ENCODE measurements around the gene TRIM56. TPM values are rescaled to one million over a fixed set of nuclear protein-coding genes. Genes with fewer than 3 reads are reported as not detected.

TRIM56 gene
- total RNA-seq, 1 experiment from 2014 or later = 23.1 TPM

DNA sequence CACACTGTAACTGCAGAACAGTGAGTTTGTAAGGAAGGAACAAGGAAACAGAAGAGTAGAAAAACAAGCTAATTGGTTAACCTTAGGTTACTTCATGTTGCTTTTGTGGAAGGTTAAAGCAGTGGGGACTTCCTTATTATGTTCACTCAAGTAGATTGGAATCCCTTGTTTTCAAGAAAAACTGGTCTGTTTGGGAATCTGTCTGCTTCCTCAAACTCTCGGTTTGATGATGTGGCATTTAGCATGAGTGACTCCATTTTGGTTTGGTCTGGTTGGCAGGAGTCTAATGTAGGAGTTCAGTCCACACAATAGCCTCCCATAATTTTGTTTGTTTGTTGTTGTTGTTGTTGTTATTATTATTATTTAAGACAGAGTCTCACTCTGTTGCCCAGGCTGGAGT, 3.8 kb upstream of the TRIM56 start:
- no peak for DNase-seq (ENCODE audit: low spot score)
- TF ChIP-seq CREB1 (CRISPR knock-in tag; IDR thresholded peaks at IDR 0.05) (no peak), OVOL2 (CRISPR knock-in tag; IDR thresholded peaks at IDR 0.05; ENCODE audit: borderline replicate concordance) (no peak), SMAD3 (CRISPR knock-in tag; IDR thresholded peaks at IDR 0.05; ENCODE audit: borderline replicate concordance) (no peak), ATF2 (CRISPR knock-in tag; IDR thresholded peaks at IDR 0.05; ENCODE audit: borderline replicate concordance, low read depth) (no peak), RELA (CRISPR knock-in tag; IDR thresholded peaks at IDR 0.05; ENCODE audit: borderline replicate concordance) (no peak), JUN (CRISPR knock-in tag; IDR thresholded peaks at IDR 0.05) (no peak), PRRX2 (CRISPR knock-in tag; IDR thresholded peaks at IDR 0.05) (no peak), NFYB (CRISPR knock-in tag; conservative IDR thresholded peaks at IDR 0.05; ENCODE audit: low read depth) (no peak), GTF2I (CRISPR knock-in tag; conservative IDR thresholded peaks at IDR 0.05) (no peak), NFATC4 (CRISPR knock-in tag; IDR thresholded peaks at IDR 0.05) (no peak), EMX1 (CRISPR knock-in tag; IDR thresholded peaks at IDR 0.05) (no peak), ZNF423 (CRISPR knock-in tag; IDR thresholded peaks at IDR 0.05) (no peak)
- Mint-ChIP-seq H3K27ac (no peak overlapping the region), H3K9me3 (peaks cover 6% of the 10 kb centered on the region; the same call in 1 of the 2 replicates), H3K4me1 (peaks cover 17% of the 10 kb centered on the region), H3K27me3 (ENCODE audit: low read depth) (no peaks in the 10 kb centered on the region), H3K36me3 (no peaks in the 10 kb centered on the region), H3K4me3 (no peak overlapping the region)
- POLR2A ChIA-PET = no interaction called here
- ATAC-seq = no peak
- CTCF ChIA-PET = interaction anchor here (0.9 to 1.2 kb wide), 6 partner anchors 11 to 390 kb away, joined by 3 to 5 read pairs (median 4); partner anchors contain the start of gene UFSP1

DNA sequence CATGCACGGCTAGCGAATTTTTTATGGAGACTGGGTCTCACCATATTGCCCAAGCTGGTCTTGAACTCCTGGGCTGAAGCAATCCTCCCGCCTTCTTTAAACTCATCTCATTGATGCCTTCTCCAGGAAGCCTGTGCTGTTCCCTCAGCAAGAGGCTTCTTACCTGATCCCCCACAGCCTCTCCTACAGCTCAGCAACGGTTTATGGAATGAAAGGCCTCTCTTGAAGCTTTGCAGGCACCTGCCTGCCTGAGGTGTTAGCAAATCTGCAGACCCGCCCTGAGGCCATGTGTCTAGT, 468 bp upstream of the TRIM56 start:
- ChIA-PET POLR2A (interaction anchor here (0.5 to 1.1 kb wide), 5 partner anchors 10 to 258 kb away, joined by 3 to 6 read pairs (median 3); partner anchors contain the start of gene EPHB4), CTCF (interaction anchor here (0.5 to 3.1 kb wide), 17 partner anchors 11 to 452 kb away, joined by 3 to 21 read pairs (median 5); partner anchors contain the start of genes PLOD3, SERPINE1, VGF and ZNHIT1)
- H3K36me3 Mint-ChIP-seq = no peaks in the 10 kb centered on the region
- no peaks in the 10 kb centered on the region for H3K27me3 Mint-ChIP-seq (ENCODE audit: low read depth)
- no peak for DNase-seq (ENCODE audit: low spot score)
- peaks cover 6% of the 10 kb centered on the region; the same call in 1 of the 2 replicates for H3K9me3 Mint-ChIP-seq
- peak overlapping the region; percentile 95 for H3K27ac Mint-ChIP-seq
- peaks cover 13% of the 10 kb centered on the region for H3K4me1 Mint-ChIP-seq
- ATAC-seq = no peak
- H3K4me3 Mint-ChIP-seq = peak overlapping the region; percentile 81
- no peak for TF ChIP-seq E2F5 (CRISPR knock-in tag; IDR thresholded peaks at IDR 0.05)
- TF ChIP-seq TEAD1 (CRISPR knock-in tag; IDR thresholded peaks at IDR 0.05) = no peak
- 0 out of 2 replicates have a peak, but pooled peaks have one; percentile 16 for TF ChIP-seq FOXK1 (CRISPR knock-in tag; IDR thresholded peaks at IDR 0.05)
- TF ChIP-seq, protein P1, sequence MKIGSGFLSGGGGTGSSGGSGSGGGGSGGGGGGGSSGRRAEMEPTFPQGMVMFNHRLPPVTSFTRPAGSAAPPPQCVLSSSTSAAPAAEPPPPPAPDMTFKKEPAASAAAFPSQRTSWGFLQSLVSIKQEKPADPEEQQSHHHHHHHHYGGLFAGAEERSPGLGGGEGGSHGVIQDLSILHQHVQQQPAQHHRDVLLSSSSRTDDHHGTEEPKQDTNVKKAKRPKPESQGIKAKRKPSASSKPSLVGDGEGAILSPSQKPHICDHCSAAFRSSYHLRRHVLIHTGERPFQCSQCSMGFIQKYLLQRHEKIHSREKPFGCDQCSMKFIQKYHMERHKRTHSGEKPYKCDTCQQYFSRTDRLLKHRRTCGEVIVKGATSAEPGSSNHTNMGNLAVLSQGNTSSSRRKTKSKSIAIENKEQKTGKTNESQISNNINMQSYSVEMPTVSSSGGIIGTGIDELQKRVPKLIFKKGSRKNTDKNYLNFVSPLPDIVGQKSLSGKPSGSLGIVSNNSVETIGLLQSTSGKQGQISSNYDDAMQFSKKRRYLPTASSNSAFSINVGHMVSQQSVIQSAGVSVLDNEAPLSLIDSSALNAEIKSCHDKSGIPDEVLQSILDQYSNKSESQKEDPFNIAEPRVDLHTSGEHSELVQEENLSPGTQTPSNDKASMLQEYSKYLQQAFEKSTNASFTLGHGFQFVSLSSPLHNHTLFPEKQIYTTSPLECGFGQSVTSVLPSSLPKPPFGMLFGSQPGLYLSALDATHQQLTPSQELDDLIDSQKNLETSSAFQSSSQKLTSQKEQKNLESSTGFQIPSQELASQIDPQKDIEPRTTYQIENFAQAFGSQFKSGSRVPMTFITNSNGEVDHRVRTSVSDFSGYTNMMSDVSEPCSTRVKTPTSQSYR (CRISPR knock-in tag; IDR thresholded peaks at IDR 0.05) = no peak
- no peak for TF ChIP-seq MXD4 (CRISPR knock-in tag; IDR thresholded peaks at IDR 0.05; ENCODE audit: borderline replicate concordance)
- TF ChIP-seq TP53 (CRISPR knock-in tag; IDR thresholded peaks at IDR 0.05) = no peak
- no peak for TF ChIP-seq ETV6 (CRISPR knock-in tag; IDR thresholded peaks at IDR 0.05)
- TF ChIP-seq CREB1 (CRISPR knock-in tag; IDR thresholded peaks at IDR 0.05) = no peak
- no peak for TF ChIP-seq ATF1 (CRISPR knock-in tag; IDR thresholded peaks at IDR 0.05)
- no peak for TF ChIP-seq ZNF263 (CRISPR knock-in tag; IDR thresholded peaks at IDR 0.05; ENCODE audit: low read depth)
- no peak for TF ChIP-seq ZNF121 (CRISPR knock-in tag; IDR thresholded peaks at IDR 0.05)
- no peak for TF ChIP-seq GTF2I (CRISPR knock-in tag; conservative IDR thresholded peaks at IDR 0.05)
- TF ChIP-seq, protein P2, sequence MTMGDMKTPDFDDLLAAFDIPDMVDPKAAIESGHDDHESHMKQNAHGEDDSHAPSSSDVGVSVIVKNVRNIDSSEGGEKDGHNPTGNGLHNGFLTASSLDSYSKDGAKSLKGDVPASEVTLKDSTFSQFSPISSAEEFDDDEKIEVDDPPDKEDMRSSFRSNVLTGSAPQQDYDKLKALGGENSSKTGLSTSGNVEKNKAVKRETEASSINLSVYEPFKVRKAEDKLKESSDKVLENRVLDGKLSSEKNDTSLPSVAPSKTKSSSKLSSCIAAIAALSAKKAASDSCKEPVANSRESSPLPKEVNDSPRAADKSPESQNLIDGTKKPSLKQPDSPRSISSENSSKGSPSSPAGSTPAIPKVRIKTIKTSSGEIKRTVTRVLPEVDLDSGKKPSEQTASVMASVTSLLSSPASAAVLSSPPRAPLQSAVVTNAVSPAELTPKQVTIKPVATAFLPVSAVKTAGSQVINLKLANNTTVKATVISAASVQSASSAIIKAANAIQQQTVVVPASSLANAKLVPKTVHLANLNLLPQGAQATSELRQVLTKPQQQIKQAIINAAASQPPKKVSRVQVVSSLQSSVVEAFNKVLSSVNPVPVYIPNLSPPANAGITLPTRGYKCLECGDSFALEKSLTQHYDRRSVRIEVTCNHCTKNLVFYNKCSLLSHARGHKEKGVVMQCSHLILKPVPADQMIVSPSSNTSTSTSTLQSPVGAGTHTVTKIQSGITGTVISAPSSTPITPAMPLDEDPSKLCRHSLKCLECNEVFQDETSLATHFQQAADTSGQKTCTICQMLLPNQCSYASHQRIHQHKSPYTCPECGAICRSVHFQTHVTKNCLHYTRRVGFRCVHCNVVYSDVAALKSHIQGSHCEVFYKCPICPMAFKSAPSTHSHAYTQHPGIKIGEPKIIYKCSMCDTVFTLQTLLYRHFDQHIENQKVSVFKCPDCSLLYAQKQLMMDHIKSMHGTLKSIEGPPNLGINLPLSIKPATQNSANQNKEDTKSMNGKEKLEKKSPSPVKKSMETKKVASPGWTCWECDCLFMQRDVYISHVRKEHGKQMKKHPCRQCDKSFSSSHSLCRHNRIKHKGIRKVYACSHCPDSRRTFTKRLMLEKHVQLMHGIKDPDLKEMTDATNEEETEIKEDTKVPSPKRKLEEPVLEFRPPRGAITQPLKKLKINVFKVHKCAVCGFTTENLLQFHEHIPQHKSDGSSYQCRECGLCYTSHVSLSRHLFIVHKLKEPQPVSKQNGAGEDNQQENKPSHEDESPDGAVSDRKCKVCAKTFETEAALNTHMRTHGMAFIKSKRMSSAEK (CRISPR knock-in tag; IDR thresholded peaks at IDR 0.05; ENCODE audit: borderline replicate concordance) = peak; percentile 44; the same call in 1 of the 2 replicates
- no peak for TF ChIP-seq KAT7 (CRISPR knock-in tag; IDR thresholded peaks at IDR 0.05; ENCODE audit: borderline replicate concordance)
